ENCODE measurements around the gene RIPOR2. TPM values are rescaled to one million over a fixed set of nuclear protein-coding genes. Genes with fewer than 3 reads are reported as not detected.

RIPOR2 gene
- total RNA-seq, 1 experiment from 2014 or later: 5.0 TPM

GRCh38 chr6:24856901-24857670, 78.7 kb downstream of the RIPOR2 start:
- no peak overlapping the region for H4K8ac ChIP-seq (replicated peaks; ENCODE audit: insufficient read length, low read depth, low read length)
- no peaks in the 10 kb centered on the region for H3K79me2 ChIP-seq (ENCODE audit: insufficient read depth, low read length)
- H3K18ac ChIP-seq (ENCODE audit: insufficient read length, low read depth, low read length): no peak overlapping the region
- no peaks in the 10 kb centered on the region; a peak in 1 of 5 replicates for H3K9me3 Mint-ChIP-seq
- WGBS (ENCODE audit: extremely low coverage, insufficient read length, low lambda C conversion rate): no CpG with 5 or more reads among the region's 7 CpGs
- H3K23ac ChIP-seq (ENCODE audit: insufficient read length, low read depth, low read length): no peak overlapping the region
- no peaks in the 10 kb centered on the region for H4K20me1 ChIP-seq (ENCODE audit: control insufficient read depth, insufficient read depth, insufficient read length)
- H3K9me3 ChIP-seq (ENCODE audit: control insufficient read depth, low read depth, low read length): no peaks in the 10 kb centered on the region
- no peaks in the 10 kb centered on the region for H3K27me3 ChIP-seq (ENCODE audit: insufficient read depth, low read length)
- no peak overlapping the region for H3K27ac ChIP-seq (ENCODE audit: insufficient read length, low read depth, low read length)
- no peak overlapping the region for H3T11ph ChIP-seq (ENCODE audit: low read length)
- H3K23me2 ChIP-seq (ENCODE audit: insufficient read length, low read depth, low read length, poor library complexity, severe bottlenecking): no peaks in the 10 kb centered on the region
- H3K27ac Mint-ChIP-seq: no peak overlapping the region; a peak in 2 of 7 replicates
- H2BK20ac ChIP-seq (ENCODE audit: low read depth, low read length, poor library complexity, severe bottlenecking): no peak overlapping the region
- no peak overlapping the region for H2AK5ac ChIP-seq (ENCODE audit: insufficient read length, low read length)
- no peak for DNase-seq
- H4K91ac ChIP-seq (ENCODE audit: insufficient read length, low read depth, low read length): no peak overlapping the region
- no peak overlapping the region for H2BK120ac ChIP-seq (ENCODE audit: low read depth, low read length, poor library complexity, severe bottlenecking)
- no peak overlapping the region for H2AFZ ChIP-seq (ENCODE audit: low read length)
- H3K4ac ChIP-seq (ENCODE audit: low read depth, low read length): no peak overlapping the region
- H4K5ac ChIP-seq (ENCODE audit: insufficient read length, low read depth, low read length): no peak overlapping the region
- H3K56ac ChIP-seq (ENCODE audit: insufficient read length, low read depth, low read length): no peak overlapping the region
- no peak overlapping the region for H2BK15ac ChIP-seq (ENCODE audit: low read depth, low read length)
- H3K4me1 ChIP-seq (ENCODE audit: insufficient read depth, low read length): no peaks in the 10 kb centered on the region
- no peak overlapping the region for H3K9ac ChIP-seq (ENCODE audit: extremely low read depth, insufficient read length, low read length)
- no peaks in the 10 kb centered on the region for H3K79me1 ChIP-seq (ENCODE audit: insufficient read depth, low read depth, low read length, poor library complexity, severe bottlenecking)
- no peak overlapping the region for H3K4me2 ChIP-seq (ENCODE audit: insufficient read depth, insufficient read length, low read length)
- no peak overlapping the region for H2BK5ac ChIP-seq (ENCODE audit: insufficient read length, low read length)
- H3K14ac ChIP-seq (ENCODE audit: insufficient read depth, low read length): no peak overlapping the region
- peaks cover 17 to 29% of the 10 kb centered on the region in 2 experiments for H3K4me1 Mint-ChIP-seq
- H3K4me3 Mint-ChIP-seq: no peak overlapping the region
- TF ChIP-seq, protein P1, sequence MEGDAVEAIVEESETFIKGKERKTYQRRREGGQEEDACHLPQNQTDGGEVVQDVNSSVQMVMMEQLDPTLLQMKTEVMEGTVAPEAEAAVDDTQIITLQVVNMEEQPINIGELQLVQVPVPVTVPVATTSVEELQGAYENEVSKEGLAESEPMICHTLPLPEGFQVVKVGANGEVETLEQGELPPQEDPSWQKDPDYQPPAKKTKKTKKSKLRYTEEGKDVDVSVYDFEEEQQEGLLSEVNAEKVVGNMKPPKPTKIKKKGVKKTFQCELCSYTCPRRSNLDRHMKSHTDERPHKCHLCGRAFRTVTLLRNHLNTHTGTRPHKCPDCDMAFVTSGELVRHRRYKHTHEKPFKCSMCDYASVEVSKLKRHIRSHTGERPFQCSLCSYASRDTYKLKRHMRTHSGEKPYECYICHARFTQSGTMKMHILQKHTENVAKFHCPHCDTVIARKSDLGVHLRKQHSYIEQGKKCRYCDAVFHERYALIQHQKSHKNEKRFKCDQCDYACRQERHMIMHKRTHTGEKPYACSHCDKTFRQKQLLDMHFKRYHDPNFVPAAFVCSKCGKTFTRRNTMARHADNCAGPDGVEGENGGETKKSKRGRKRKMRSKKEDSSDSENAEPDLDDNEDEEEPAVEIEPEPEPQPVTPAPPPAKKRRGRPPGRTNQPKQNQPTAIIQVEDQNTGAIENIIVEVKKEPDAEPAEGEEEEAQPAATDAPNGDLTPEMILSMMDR (conservative IDR thresholded peaks at IDR 0.05): no peak
- H3K27me3 Mint-ChIP-seq (ENCODE audit: low read depth): no peaks in the 10 kb centered on the region
- peaks cover 9 to 25% (median 15%) of the 10 kb centered on the region in 3 experiments; a peak in 5 of 7 replicates for H3K36me3 Mint-ChIP-seq (ENCODE audit: insufficient read depth in 1 of 3, low read depth in 3 of 3)
- no peak overlapping the region for H2BK12ac ChIP-seq (ENCODE audit: insufficient read length, low read depth, low read length)

All from H9 (cell line).